Kasumi-1 (cell line): ENCODE measurements around the gene TWSG1.

Experiments used
- DNase-seq, 2 experiments: peaks; one replicate each; lab custom pipeline; 2025; lab: John Stamatoyannopoulos, UW

The TWSG1 gene

GRCh38 chr18:9334329-9334972 is at the start of gene TWSG1:
Gene TWSG1 (plus strand): TSS chr18:9334773. CDS start chr18:9337230, 2,457 bp downstream.
- peak; percentile 86 to 88 for DNase-seq

- DNase-seq = no peak
Measured at GRCh38 chr18:9285604-9286003, 49.0 kb upstream of the TWSG1 start.

DNA sequence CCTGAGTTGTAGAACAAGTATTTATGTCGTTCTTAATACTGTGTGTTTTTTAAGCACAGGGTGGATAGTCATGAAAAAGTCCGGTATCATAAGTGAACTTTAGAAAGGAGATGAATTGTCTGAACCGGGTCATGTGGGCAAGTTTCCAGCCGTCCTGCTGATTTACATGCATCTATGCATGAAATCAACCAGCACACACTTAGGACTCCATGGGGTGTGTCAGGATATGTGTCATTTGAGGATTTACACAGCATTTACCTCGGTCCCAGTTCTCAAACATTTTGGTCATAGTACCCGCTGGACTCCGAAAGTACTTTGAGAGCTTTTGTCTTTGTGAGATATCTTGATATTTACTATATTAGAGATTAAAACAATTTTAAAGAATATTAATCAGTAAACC is 47.5 kb upstream of the TWSG1 start:
- no peak for DNase-seq

DNA sequence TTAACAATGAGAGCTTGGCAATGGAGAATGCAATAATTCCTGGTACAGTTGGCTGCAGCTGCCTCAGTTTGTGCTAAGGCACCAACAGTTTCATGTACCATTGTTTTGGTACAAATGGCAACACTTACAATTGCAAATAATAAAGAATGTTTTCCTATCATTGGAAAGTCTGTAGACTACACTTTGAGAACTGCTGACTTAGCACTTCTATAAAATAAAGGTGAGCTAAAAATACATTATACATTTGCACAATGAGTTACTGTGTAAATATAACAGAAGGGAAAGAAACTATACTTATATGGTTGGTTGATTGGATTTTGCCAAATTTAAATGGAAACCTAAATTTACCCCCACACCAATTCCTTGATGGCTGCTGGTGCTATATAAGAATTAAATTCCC is 44.9 kb upstream of the TWSG1 start:
- DNase-seq = no peak

DNA sequence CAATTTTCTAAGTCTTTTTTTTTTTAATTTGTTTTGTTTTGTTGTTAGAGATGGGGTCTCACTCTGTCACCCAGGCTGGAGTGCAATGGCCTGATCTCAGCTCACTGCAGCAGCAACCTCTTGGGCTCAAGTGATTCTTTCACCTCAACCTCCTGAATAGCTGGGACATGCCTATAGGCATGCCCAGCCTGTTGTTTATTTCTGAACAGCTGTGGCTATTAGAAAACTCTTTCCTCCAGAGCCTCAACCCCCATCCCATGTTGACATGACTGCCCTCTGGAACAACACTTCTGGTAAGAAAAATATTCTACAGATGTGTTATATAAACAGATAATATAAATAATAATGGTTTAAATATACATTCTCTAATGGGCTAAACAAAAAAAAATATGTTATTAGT is 44.4 kb upstream of the TWSG1 start:
- no peak for DNase-seq

GRCh38 chr18:9292047-9292446 is 42.5 kb upstream of the TWSG1 start:
- DNase-seq = no peak

- no peak for DNase-seq
Measured at GRCh38 chr18:9293948-9294347, 40.6 kb upstream of the TWSG1 start.

- DNase-seq = no peak
Measured at GRCh38 chr18:9296233-9297006, 38.2 kb upstream of the TWSG1 start.

DNA sequence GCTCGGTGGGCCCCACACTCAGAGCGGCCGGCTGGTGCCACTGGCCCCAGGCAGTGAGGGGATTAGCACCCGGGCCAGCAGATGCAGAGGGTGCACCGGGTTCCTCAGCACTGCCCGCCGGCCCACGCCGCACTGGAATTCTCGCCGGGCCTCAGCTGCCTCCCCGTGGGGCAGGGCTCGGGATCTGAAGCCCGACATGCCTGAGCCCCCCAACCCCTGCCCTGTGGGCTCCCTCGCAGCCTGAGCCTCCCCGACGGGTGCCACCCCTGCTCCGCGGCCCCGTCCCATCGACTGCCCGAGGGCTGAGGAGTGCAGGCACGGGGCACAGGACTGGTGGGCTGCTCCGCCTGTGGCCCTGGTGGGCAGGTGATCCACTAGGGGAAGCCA is 37.6 kb upstream of the TWSG1 start:
- no peak for DNase-seq

DNA sequence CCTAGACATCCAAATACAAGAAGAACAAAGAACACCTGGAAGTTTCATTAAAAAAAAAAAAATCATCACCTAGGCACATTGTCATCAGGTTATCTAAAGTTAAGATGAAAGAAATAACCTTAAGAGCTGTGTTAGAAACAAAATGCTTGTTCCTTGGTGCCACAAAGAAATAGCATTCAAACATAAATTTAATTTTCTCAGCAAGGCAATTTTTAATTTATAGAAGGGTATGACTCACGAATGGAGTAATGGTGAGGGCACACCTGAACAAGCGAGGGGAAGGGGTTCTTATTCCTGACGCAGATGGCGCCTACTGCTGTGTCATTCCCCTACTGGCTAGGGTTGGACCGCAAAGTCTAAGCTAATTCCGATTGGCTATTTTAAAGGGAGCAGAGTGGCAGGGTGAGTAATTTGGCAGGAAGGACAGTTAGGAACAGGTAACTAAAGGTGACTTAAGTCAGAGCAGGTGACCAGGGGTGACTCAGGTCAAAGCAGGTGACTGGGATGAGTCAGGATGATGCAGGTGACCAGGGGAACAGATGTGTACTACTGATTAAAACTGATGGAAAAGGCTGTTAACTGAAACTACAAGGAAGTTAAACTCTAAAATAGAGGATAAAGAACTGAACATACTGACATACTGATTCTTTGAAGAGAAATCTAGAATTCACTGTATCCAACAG is 30.0 kb upstream of the TWSG1 start:
- DNase-seq = no peak

DNA sequence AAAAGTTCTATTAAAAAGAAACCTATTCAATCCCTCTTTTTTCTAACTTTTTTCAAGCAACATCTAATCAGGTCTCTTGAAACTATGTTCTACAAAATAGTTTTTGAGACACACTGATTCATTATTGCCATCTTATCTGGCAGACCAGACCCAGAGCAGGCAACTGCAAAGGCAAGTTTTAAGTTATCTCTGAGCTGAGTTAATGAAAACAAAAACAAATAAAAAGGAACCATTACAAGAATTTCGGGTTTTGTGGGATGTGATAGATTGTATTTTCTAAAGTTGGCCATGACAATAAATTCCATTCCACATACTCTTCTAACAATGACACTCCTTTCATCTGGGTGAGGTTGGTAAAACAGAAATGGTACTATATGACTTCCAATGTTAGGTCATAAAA is 15.2 kb upstream of the TWSG1 start:
- no peak for DNase-seq

DNA sequence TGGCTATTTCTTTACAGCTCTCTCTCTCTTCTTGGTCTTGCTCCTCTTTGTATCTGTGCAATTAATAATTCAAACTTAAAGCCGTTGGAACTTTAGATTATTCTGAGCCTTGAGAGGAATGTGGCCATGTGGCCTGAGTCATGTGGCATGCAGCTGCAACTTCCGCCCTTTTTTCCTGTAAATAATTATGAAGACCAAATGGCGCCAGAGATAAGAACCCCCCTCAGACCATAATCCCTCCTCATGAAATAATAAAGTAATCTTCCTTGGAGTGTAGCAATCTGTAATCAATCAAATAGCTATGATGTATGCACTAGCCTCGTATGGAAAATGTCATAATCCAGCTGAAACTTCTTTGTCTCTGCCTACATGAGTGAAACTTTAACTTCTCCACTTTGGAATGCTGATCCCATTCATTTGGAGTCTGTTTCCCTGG is 13.5 kb upstream of the TWSG1 start:
- no peak for DNase-seq

- DNase-seq = no peak
Measured at GRCh38 chr18:9321736-9322135, 12.8 kb upstream of the TWSG1 start.

GRCh38 chr18:9322744-9323143 is 11.8 kb upstream of the TWSG1 start:
- no peak for DNase-seq

GRCh38 chr18:9323750-9324445 is 10.7 kb upstream of the TWSG1 start:
- DNase-seq = no peak

- DNase-seq = no peak
Measured at GRCh38 chr18:9325716-9326115, 8.9 kb upstream of the TWSG1 start.

GRCh38 chr18:9328776-9329175 is 5.8 kb upstream of the TWSG1 start:
- no peak for DNase-seq

DNA sequence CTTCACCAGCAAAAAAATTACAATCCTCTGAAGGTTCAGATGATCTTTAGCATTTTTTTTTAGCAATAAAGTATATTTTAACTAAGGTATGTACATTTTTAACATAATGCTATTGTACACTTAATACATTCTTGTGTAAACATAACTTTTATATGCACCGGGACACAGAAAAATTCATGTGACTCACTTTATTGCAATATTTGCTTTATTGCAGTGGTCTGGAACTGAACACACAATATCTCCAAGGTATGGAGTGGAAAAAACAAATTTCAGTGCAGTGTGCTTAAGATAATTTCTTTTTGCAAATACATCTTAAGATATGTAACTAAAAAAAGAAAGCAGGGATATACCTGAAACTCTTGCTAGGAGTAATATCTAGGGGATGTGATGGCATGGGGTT is 5.1 kb upstream of the TWSG1 start:
- DNase-seq = no peak

DNA sequence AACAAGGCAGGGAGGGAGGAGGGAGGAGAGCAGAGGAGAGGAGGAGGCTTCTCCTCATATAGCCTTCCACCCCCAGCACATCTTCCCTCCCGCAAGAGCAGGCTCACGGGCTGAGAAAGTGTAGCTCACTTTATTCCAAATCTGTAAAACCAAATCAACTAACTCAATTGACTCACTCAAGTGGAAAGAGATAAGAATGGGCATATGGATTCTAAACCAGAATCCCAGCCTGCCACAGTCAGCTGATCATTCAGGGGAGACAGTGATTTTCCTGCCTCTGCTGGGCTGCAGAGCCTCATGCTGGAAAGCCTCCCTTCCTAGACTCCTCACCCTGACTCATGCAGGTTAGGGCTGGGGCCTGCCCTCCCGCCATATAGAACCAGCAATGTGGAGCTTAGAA is 4.2 kb upstream of the TWSG1 start:
- DNase-seq = no peak

GRCh38 chr18:9333441-9334328 is 888 bp upstream of the TWSG1 start:
- DNase-seq = peak; percentile 59 to 70

DNA sequence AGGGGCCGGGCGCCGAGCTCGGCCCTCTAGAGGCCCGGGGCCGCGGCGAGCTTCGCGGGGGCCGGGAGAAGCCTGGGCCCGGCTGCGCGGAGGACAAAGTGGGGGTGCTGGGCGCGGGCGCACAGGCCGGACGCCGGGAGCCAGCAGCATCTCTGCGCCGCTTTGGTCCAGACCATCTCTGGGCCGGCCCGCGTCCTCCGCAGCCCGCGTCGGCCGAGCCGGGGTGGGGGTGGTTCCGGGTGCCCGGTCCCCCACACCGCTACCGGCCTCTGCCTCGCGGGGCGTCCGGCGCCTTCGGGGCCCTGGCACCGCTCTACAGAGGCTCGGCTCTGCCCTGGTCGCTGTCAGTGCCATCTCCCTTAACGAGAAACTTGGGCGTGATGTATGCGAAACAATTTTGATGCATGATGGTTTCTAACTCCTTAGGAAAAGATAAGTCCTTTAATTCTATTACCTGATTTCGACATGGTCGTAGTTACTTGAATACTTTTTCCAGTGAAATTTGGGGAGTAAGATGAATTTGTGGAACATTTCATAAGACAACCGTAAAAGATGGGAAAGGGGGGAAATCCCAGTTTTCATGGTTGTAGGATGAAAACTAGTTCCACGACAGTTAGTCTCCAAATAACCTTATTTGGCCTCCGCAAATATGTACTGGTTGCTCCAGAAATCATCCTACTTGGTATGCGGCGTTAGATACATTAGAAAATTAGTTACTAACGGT is 562 bp downstream of the TWSG1 start:
- peak; percentile 11 to 27 for DNase-seq
